Fibroblast of skin of left quadriceps (primary cell): ENCODE results near the gene CYTH4.

Experiments used
- DNase-seq, 2 experiments: peaks; one replicate each; pipeline ENCODE4 v3.0.0-alpha.2; 2013; ENCODE audit warnings: low read depth in 2 of 2

Gene CYTH4

DNA sequence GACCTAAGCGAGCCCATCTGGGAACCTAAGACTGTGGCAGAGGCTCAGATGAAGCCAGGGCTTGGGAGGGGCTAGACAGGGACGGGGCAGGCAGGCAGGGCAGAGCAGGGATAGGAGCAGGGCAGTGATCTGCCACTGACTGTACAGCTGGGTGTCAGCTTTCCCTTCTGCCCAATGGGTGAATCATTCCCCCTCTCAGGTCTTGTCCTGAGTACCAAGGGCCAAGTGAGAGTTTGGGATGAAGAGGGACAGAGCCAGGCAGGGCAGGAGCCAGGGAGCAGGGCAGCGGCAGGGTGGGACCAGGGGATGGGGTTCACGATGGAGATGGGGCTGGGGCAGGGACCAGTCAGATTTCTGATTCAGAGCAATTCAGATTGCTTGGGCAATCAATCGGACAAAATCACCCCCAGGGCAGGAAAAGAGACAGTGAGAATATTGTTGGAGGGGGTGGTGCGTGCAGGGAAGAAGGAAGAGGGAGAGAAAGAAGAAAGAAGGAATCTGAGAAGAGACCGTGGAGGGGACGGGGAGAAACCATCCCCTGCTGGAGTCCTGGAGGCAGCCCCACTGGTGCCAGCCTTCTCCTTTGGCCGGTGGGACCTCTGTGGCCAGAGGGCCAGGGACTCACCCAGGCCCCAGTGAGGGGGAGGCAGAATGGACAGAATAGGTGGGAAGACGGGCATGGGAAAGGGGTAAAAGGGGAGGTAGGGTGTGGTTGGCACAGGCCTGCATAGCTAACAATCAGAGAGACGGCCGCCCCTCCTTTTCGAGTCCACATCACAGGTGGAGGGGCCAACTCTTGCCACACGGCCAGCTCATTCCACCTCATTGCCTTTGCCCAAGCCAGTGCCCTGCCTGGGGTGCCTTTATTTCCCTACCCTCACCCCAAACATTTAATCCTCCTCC lies 47.2 kb downstream of the CYTH4 start:
- no peak for DNase-seq

DNA sequence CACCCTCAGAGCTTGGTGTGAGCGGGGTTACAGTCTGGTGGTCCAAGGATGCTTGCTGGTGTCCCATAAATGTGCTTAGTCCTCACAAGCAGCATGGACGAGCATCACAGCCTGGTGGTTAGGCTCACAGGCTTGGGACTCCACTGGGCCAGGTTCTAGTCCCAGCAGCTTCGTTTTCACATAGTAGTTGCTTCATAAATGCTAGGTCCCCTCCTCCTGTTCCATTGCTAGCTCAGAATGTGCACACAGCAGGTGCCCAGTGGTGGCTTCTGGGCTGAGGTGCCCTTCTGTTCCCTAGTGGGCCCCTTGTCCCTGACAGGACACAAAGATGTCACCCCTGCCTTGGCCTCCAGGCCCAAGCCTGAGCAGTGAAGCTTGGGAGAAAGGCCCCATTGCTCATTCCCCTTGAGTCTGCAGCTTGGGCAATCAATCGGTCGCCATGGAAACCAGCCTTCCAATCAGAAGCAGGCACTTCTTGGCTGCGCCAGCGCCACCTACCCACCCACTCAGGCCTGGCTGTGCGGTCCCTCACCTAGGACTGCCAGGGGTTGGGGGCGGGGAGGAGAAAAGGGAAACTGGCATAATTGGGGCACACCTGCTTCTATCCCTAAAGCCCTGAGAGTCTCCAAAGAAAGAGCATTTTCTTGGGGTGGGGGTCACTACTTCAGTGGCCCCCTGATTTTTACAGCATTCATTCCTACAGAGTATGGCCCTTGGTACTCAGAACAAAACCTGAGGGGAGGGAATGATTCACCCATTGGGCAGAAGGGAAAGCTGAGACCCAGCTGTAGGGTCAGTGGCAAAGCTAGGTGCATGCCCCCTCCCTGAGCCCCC lies 48.1 kb downstream of the CYTH4 start:
- peak; percentile 57 to 62 for DNase-seq

DNA sequence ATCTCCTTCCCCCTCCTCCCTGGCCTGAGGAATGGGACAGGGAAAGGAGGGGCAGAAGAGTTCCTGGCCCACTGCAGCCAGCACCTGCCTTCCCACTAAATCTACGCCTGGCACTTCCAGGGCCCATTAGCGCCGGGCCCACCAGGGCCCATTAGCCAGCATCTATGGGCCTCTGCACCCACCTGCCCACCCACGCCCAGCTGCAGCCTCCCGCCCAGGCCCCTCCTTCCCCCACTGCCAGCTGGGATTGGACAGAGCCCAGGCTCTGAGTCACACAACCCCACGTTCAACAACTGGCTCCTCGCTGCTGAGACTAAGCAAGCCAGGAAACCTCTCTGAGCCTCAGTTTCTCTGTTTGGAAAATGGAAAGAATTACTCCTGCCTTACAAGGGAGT lies 48.7 kb downstream of the CYTH4 start:
- DNase-seq, result no peak

DNA sequence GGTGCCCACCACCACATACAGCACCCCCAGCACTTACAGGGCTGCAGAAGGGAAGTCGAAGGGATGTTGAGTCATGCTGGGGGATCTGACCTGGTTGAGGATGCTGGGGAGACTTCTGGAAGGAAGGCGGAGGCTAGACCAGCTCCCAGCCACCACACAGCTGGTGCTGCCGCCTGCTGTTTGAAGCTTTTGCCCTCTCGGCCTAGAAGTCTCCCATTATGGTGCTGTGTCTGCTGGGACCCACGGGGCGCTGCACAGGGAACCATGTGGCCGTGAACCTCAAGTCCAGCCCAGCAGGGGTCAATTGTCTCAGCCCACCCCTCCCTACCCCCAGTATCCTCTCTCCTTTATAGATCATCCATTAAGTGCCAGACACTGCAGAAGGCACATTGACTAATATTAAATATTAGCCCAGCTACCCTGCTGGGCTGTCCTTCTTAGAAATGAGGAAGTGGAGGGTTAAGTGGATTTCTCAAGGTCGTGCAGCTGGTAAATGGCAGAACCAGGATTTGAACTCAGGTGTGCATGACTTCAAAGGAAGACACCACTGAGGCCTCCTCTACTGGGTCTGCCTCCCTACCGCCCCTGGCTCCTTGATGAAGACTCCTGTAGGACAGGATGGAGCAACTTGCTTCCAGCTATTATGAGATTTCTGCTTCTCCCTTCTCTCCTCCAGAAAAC lies 49.7 kb downstream of the CYTH4 start:
- no peak for DNase-seq

DNA sequence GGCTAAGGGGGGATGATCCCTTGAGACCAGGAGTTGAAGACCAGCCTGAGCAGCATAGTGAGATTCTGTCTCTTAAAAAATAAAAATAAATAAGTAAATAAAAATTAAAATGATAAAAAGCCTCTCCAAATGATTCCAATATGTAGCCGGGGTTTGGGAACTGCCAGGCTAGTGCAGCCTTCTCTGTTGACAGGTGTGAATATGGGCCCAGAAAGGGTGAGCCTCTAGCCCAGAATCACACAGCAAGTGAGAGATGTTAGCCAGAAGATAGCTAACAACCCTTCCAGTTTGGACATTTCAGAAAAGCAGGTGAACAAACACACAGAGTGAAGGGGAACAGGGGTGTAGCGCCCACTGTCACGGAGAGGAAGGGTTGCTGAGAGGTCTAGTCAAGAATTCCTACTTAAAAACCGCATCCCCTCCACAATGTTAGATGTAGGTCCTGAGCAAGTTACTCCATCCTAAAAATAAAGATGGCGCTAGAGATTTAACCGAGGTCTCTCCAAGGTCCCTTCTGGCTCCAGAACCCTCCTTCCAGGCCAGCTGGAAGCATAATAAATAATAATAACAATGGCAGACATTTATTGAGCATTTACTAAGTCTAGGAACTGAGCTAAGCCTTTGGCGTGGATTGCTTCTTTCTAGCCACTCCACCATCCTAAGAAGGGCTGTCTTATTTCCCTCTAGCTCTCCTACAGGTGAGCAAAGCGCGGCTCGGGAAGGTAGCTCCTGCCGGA lies 51.6 kb downstream of the CYTH4 start:
- no peak for DNase-seq

DNA sequence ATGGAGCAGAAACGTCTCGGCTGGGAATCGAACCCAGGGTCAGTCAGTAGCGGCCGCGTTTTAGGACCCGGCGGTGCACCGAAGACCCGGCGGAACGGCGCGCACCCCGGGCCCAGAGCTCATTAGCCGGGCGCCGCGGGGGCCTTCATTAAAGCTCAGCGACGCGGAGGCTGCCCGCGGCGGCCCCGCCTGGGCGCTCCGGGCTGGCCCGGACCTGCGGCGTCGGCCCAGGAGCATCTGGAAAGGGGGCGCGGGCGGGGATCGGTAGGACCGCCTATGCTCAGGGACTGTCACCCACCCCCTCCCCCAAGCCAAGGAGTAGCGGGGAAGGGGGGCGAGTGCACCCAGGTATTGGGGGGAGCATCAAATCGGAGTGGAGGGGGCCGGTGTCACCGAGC lies 52.2 kb downstream of the CYTH4 start:
- no peak for DNase-seq

DNA sequence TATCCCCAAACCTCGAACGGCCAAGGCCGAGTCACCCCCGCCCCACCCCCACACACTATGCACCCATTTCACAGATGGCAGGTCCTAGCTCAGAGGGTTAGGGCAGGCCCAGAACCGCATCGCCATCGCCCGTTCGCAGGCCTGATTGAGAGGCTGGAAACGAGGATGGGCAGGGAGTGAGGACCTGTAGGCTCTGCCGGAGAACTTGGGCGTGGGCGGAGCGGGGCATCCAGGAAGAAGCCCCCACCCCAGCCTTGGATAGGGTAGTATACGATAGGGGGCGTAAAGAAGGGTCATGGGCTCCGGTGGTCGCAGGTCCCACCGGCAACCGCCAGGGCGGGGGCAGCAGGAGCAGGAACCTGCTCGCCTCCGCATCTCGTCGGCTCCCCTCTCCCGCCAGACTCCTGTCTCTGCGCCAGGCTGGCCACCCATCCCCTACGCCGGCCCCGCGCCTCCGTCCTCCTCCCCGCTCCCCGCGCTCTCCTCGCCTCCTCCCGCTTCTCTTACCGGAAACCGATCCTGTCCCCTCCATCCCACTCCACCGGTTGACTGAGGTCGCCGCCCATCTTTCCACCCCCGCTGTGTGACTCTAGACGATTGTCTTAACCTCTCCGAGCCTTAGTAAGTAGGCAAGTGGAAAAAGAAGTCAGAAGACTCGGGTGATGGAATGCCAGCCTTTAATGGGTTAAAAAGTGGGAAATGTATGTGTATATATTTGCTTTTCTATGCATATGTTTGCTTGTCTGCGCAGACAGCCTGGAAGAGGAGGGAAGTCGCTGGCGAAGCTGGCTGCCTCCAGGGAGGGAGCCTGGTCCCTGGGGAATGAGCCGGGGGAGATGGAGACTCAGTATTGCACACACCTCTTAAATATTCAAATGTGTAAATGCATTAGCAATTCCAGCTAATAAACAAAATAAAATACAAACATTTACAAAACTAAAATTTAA lies 52.8 kb downstream of the CYTH4 start:
- DNase-seq, result no peak

DNA sequence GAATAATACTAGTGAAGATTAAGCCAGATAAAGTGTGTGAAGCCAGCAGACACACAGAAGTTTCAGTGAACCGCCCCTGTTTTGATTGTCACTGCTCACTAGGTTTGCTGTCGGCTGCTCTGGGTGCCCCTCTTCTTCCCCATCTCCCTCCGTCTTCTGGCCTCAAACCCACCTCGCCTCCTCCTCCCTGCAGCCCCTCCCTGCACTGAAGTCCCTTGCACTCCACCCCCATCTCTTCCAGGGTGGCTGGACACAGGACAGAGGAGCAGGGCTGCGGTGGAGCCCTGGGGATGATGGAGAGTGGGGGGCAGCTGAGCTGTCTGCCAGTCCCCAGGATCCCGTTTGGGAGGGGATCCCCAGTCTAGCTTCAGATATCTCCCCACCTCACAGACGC lies 53.5 kb downstream of the CYTH4 start:
- DNase-seq, result no peak

DNA sequence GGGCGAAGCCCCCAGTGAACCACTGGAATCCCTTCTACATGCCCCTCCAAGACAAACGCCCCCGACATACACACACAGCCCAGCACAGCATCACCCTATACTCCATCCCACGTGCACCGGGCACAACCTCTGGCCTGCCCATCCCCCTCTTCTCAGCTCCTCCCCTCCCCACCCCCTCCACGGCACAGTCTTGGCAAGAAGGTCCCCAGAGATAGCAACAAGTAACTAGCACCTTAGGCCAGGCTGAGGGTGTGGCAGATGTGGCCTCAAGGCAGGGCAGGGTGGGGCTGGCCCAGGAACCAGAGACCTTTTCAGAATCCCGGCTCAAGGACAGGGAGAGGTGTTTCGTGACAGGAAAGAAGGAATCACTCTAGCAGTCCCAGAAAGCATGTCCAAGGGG lies 54.3 kb downstream of the CYTH4 start:
- no peak for DNase-seq

DNA sequence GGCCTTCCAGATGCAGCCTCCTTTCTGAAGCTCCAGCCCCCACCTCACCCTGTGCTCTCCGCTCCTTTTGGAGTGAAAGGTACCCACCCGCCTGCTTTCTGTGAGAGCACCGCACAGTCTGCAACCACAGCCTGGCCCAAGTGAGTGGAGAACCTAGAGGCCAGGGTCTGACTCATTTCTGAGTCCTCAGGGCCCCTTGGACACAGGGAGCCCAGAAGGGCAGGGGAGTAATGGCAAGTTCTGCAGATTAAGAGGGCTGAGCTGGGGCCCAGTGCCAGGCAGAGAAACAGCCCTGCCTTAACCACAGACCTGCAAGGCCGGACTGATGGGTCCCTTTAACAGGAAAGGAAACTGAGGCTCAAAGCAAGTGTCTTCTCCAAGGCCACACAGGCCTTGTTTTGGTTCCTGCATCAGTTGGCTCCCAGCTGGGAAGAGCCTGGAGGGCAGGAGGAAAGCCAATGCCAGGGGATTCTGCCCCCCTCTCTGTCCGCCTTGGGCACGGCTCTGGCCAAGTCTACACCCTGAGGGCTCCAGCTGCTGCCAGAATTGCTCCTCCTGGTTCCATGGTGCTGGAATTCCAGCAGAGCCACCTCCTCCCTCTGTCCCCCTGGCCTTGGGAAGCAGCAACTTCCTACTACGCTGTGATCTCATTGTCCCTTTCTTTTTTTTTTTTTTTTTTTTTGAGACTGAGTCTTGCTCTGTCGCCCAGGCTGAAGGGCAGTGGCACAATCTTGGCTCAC lies 55.1 kb downstream of the CYTH4 start:
- no peak for DNase-seq

DNA sequence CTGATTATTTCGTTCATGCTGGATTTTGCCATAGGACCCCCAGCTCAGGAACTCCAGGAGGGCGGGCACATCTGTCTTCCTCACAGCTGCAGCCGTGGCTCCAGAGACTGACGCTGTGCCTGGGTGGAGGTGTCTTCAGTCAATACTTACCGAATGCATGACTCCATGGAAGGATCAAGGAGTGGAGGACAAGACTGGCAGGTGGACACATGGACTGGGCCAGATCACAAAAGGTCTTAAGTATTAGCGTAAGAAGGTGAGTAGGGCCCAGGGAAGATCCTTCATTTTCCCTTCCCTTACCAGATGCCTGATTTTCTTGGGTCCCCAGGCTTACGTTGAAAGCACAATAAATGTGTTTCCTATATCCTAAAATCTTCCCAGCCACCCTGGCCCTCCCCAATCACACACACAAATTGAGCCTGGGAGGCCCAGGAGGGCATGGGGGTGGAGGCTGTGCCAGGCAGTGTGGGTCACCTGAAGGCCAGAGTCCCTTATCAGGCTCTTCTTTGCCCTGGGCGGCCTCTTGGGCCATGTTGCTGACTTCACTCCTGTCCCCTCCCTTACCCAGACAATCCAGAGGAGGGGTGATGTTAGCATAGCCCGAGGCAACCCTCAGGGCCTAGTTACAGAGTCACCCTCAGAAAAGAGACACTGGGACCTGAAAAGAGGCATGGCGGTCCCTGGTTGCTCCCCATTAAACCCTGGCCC lies 56.4 kb downstream of the CYTH4 start:
- no peak for DNase-seq

DNA sequence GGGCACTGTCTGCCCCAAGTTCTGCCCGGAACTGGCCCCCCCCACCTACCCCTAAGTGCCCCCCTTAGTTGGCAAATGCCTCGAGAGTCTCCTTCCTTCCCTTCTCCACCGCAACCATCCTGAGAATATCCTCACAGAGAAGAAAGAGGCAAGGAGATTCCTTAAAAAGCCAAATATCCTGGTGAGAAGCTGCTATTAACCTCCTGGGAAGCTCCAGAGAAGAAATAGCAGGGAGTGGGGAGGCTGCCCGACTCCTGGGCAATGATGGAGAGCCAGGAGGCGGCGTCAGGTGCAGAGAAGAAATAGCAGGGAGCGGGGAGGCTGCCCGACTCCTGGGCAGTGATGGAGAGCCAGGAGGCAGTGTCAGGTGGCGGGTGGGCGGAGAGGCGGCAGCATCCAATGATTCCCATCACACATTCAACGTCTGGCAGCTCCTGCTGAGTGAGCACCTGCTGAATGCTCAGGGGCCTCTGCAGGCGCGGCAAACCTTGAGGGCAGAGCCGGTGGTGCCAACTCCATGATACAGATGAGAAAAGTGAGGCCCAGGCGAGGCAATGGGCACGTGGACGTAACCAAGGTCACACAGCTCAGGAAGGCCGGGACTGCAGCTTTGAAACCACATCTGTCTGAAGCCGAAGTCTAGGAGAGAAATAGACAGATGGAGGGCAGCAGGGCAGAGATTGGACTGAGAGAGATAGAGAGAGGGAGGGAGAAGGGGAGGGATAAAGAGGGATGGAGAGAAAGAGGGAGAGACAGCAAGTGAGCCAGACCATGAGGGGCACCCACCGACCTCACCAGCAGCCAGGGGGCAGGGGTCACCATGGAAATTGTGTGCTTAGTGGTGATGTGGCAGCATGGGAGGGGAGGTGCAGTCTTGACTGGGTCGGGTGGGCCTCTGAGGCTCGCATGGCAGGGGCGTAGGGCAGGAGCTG lies 58.3 kb downstream of the CYTH4 start:
- DNase-seq, result no peak

DNA sequence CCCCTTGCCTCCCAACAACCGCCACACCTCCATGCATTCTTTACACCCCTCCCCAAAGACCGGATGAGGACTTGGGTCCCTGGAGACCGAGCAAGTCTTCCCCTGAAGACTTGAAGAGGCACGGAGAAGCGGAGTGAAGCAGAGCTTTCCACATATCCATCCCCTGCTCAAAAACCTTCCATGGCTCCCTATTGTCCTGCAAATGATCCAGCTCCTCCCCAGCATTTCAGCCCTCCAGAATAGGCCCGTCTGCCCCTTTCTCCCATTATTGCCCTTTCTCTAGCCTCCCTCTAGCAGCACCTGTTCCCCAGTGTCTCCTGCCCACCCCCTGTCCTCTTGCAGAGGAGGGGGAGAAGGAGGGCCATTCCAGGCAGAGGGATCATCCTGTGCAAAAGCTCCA lies 59.8 kb downstream of the CYTH4 start:
- no peak for DNase-seq

DNA sequence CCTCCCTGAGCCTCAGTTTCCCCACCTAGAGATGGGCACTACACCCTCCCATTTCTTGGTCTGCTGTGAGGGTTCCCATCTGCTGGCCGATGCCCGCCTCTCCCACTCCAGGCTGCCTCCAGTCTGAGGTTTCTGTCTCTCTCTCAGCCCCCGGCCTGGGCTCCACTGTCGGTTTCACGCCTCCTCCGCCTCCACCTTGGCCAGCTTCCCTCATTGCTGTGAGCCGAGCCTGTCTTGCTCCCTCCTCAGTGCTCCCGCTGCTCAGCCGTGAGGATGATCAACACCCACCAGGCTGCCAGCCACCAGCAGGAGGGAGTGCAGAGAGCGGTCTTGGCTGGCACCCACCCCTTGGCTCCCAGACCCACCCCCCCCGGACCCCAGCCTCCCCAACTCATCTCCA lies 61.0 kb downstream of the CYTH4 start:
- no peak for DNase-seq

DNA sequence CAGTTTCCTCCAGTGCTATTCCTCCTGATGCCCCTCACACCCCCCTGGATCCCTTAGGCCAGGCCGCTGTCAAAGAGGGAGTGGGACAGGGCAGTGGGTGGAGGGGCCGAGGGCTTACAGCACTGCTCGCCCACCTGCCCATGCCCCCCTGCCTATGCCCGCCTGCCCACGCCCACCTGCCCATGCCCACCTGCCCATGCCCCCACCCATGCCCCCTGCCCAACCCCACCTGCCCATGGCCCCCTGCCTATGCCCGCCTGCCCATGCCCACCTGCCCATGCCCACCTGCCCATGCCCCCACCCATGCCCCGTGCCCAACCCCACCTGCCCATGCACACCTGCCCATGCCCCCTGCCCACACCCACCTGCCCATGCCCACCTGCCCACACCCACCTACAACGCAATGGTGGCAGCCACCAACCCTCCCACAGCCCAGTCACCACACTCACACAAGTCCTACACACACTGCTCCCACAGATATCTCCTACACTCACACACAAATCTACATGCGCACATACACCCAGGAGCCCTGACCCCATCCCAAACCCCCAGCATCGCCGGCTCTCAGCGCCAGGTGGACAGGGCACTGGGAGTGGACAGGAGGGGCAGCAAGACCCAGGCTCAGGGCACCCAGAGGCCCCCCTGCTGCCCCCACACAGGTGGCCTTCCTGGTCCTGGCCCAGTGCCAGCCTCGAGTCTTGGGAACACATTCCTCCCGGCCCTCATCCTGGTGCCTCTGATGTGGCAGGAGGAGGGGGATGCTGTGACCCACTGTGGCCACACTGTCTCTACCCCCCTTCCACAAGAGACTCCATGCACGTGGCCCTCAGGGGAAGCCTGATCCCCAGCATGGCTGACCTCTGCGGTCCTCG lies 61.8 kb downstream of the CYTH4 start:
- DNase-seq, result no peak

DNA sequence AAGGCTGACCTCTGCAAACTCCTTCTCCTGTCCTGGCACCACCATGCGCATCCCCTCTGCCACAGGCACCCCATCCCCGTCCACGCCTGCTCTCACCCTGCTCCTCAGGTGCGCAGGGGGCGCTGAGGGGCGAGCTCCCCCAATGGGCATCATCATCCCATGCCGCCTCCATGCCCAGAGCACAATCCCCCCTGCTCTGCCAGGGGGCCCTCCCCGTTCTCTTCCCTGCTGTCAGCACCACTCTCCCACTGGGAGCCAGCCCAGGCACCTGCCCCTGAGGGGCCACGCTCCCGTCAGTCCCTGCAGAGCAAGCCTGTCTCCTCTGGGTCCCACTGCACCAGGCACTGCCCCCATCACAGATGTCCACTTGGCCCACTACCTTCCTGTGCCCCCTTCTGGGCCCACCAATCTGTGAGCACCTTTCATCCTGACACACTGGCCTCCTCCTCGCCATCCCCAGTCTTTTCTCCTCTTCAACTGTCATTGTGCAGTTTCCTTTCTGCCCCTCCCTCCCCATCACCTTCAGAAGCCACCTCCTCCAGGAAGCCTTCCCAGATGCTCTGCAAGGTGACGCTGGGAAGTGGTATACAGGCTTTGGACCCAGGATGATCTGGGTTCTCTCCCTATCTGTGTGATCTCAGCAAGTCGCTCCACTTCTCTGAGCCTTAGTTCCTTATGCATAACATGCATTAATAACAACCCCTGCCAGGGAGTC lies 62.6 kb downstream of the CYTH4 start:
- DNase-seq, result no peak
